Right cardiac atrium (tissue), 5 donors: ENCODE results near the gene PPP2R3A. TPM values are rescaled to one million over a fixed set of nuclear protein-coding genes. Genes with fewer than 3 reads are reported as not detected.
A peak's percentile ranks its signal among the peaks of the same experiment; 100 is the strongest.

Source experiments
- ATAC-seq, 2 donors: fragments of 200-7000 bp; cut with Tn5 transposase; one replicate each; pipeline versions ENCODE4 v1.8.0 to v1.9.1; 2020; ENCODE audit warnings: moderate library complexity in 2 of 2, mild to moderate bottlenecking in 1 of 2
- DNase-seq, 3 donors: peaks; one replicate each; pipeline ENCODE4 v3.0.0-alpha.2; 2020
- H3K27ac ChIP-seq: one replicate; pipeline ENCODE4 v1.5.1; 2013; ENCODE audit warnings: mild to moderate bottlenecking, low read length, control low read depth, moderate library complexity
- H3K27me3 ChIP-seq: one replicate; pipeline ENCODE4 v1.6.1; 2013; ENCODE audit not compliant: control insufficient read depth, insufficient read depth
- H3K4me1 ChIP-seq: one replicate; pipeline ENCODE4 v1.6.1; 2013; ENCODE audit warnings: low read length; ENCODE audit not compliant: control insufficient read depth, insufficient read depth
- H3K4me3 ChIP-seq: one replicate; pipeline ENCODE4 v1.5.1; 2013; ENCODE audit warnings: low read length, control low read depth
- H3K9me3 ChIP-seq: one replicate; pipeline ENCODE4 v1.6.1; 2013; ENCODE audit warnings: low read length; ENCODE audit not compliant: control insufficient read depth
- WGBS: extraction: QIAGEN DNeasy Blood & Tissue Kit; methylation state at CpG from one replicate; pipeline ENCODE4 v1.1.7; 2013; 5-methylcytosine and 5-hydroxymethylcytosine counted together
- intact Hi-C, 4 donors: fragments of 100-400 bp; cut with DNase I; formaldehyde crosslinking; loops; one replicate each; pipeline versions ENCODE4 v1.11.0 to v1.14.0; 2022 to 2023
- long read RNA-seq, 4 donors: library from polyadenylated mRNA; unstranded; transcript quantifications; one replicate each; pipeline ENCODE4 v2.0.0, GENCODE V29; 2020 to 2021
- polyA plus RNA-seq: library from polyadenylated mRNA; stranded (reverse); fragments of 200-250 nt; gene quantifications from one replicate; pipeline ENCODE4 v1.2.3, GENCODE V29; 2013
- total RNA-seq, 4 donors: library from RNA; stranded (reverse); fragmentation: NEBNext Ultra II Directional; extraction: Animal tissue kit (Norgen Biotek cat#: 25700); gene quantifications; one replicate each; pipeline ENCODE4 v1.2.1, GENCODE V29; 2021
- donor health status: healthy with polysubstance abuse.
- donor health status: DM: no; HTN: yes; CAD: no.
- donor health status: DM: no; HTN: no; CAD: no.
- donor health status: DM: no; HTN: yes; CAD: no; lungs with severe emphysema.
- donor health status: DM: yes; HTN: yes; CAD: no.

Gene PPP2R3A
- 10 to 100 TPM; 40.9 to 89.6 (median 68.3) TPM for total RNA-seq
- polyA plus RNA-seq = 26.4 TPM
- long read RNA-seq, donor 1, full-length matches to known transcripts = 30 of 57 reads
- long read RNA-seq, donor 1, partial matches to known transcripts = 9 of 57 reads
- long read RNA-seq, donor 1, other reads (novel, unspliced or antisense) = 18 of 57 reads
- long read RNA-seq, donor 2, full-length matches to known transcripts = 30 of 38 reads
- long read RNA-seq, donor 2, partial matches to known transcripts = 5 of 38 reads
- long read RNA-seq, donor 2, other reads (novel, unspliced or antisense) = 3 of 38 reads
- long read RNA-seq, donor 3, transcript PPP2R3A-202 (13 exons, 2,196 nt) = major isoform, 35 of 67 reads
- long read RNA-seq, donor 3, partial matches to known transcripts = 13 of 67 reads
- long read RNA-seq, donor 3, other reads (novel, unspliced or antisense) = 16 of 67 reads
- long read RNA-seq, donor 4, full-length matches to known transcripts = 31 of 41 reads
- long read RNA-seq, donor 4, partial matches to known transcripts = 2 of 41 reads
- long read RNA-seq, donor 4, other reads (novel, unspliced or antisense) = 8 of 41 reads

GRCh38 chr3:135965506-135966270, at the start of gene PPP2R3A:
Gene PPP2R3A (plus strand): TSS chr3:135965728. CDS start chr3:136001499, 35,771 bp downstream.
- Histone ChIP-seq H3K27me3 (no peaks in the 10 kb centered on the region), H3K9me3 (no peaks in the 10 kb centered on the region), H3K27ac (peak within 1 kb of the TSS; percentile 66), H3K4me3 (peak within 1 kb of the TSS; percentile 75), H3K4me1 (no peaks in the 10 kb centered on the region)
- intact Hi-C loops = loop anchor here in 1 of 4 donors (10.0 kb wide), 1 partner anchor 59 kb away; no protein-coding TSS in a partner anchor
- DNase-seq (peak; percentile 88 to 94 (median 92)), ATAC-seq (peak; percentile 98 to 99)
- under 1% methylated on average over 83 of the region's 83 CpGs for WGBS

- 46% methylated on average over 4 of the region's 4 CpGs for WGBS
- Histone ChIP-seq H3K27me3 (no peaks in the 10 kb centered on the region), H3K27ac (no peak overlapping the region), H3K4me3 (no peak overlapping the region), H3K4me1 (no peaks in the 10 kb centered on the region), H3K9me3 (no peaks in the 10 kb centered on the region)
- intact Hi-C loops = loop anchor here in 3 of 4 donors (5.0 kb wide), 1 partner anchor 126 kb away; no protein-coding TSS in a partner anchor
- ATAC-seq = no peak
- no peak for DNase-seq
Measured at GRCh38 chr3:135916310-135916709, 49.2 kb upstream of the PPP2R3A start.

- no peak overlapping the region for H3K27ac ChIP-seq
- intact Hi-C loops = loop anchor here in 3 of 4 donors (5.0 kb wide), 1 partner anchor 125 kb away; no protein-coding TSS in a partner anchor
- DNase-seq = no peak
- H3K27me3 ChIP-seq = no peaks in the 10 kb centered on the region
- no peak for ATAC-seq
- H3K9me3 ChIP-seq = no peaks in the 10 kb centered on the region
- 33% methylated on average over 3 of the region's 3 CpGs for WGBS
- H3K4me1 ChIP-seq = no peaks in the 10 kb centered on the region
- H3K4me3 ChIP-seq = no peak overlapping the region
Measured at GRCh38 chr3:135917076-135917475, 48.5 kb upstream of the PPP2R3A start.

GRCh38 chr3:135917927-135918597, 47.5 kb upstream of the PPP2R3A start:
- 84% methylated on average over 8 of the region's 8 CpGs for WGBS
- H3K27me3 ChIP-seq = no peaks in the 10 kb centered on the region
- no peak for ATAC-seq
- H3K27ac ChIP-seq = no peak overlapping the region
- intact Hi-C loops = loop anchor here in 3 of 4 donors (5.0 kb wide), 1 partner anchor 124 kb away; no protein-coding TSS in a partner anchor
- DNase-seq = no peak
- no peak overlapping the region for H3K4me3 ChIP-seq
- no peaks in the 10 kb centered on the region for H3K9me3 ChIP-seq
- no peaks in the 10 kb centered on the region for H3K4me1 ChIP-seq

GRCh38 chr3:135918600-135918999, 46.9 kb upstream of the PPP2R3A start:
- no peaks in the 10 kb centered on the region for H3K4me1 ChIP-seq
- H3K4me3 ChIP-seq = no peak overlapping the region
- H3K27me3 ChIP-seq = no peaks in the 10 kb centered on the region
- intact Hi-C loops = loop anchor here in 3 of 4 donors (5.0 kb wide), 1 partner anchor 124 kb away; no protein-coding TSS in a partner anchor
- 15% methylated on average over 1 of the region's 1 CpG for whole genome bisulfite sequencing
- H3K9me3 ChIP-seq = no peaks in the 10 kb centered on the region
- H3K27ac ChIP-seq = no peak overlapping the region
- ATAC-seq = peak in 1 of 2 donors; percentile 63
- no peak for DNase-seq

GRCh38 chr3:135920275-135920674, 45.3 kb upstream of the PPP2R3A start:
- H3K27ac ChIP-seq = no peak overlapping the region
- intact Hi-C loops = loop anchor here in 1 of 4 donors (5.0 kb wide), 1 partner anchor 122 kb away; no protein-coding TSS in a partner anchor
- no peaks in the 10 kb centered on the region for H3K4me1 ChIP-seq
- 83% methylated on average over 2 of the region's 2 CpGs for WGBS
- H3K4me3 ChIP-seq = no peak overlapping the region
- no peaks in the 10 kb centered on the region for H3K27me3 ChIP-seq
- DNase-seq (no peak), ATAC-seq (no peak)
- no peaks in the 10 kb centered on the region for H3K9me3 ChIP-seq

- Histone ChIP-seq H3K9me3 (no peaks in the 10 kb centered on the region), H3K27ac (no peak overlapping the region), H3K4me1 (no peaks in the 10 kb centered on the region), H3K27me3 (no peaks in the 10 kb centered on the region), H3K4me3 (no peak overlapping the region)
- WGBS = 72% methylated on average over 3 of the region's 3 CpGs
- intact Hi-C loops = loop anchor here in 1 of 4 donors (5.0 kb wide), 1 partner anchor 119 kb away; no protein-coding TSS in a partner anchor
- DNase-seq (no peak), ATAC-seq (no peak)
Measured at GRCh38 chr3:135922903-135923250, 42.7 kb upstream of the PPP2R3A start.

GRCh38 chr3:135924506-135924905, 41.0 kb upstream of the PPP2R3A start:
- ATAC-seq (no peak), DNase-seq (no peak)
- H3K4me3 ChIP-seq = no peak overlapping the region
- intact Hi-C loops = loop anchor here in 1 of 4 donors (5.0 kb wide), 1 partner anchor 118 kb away; no protein-coding TSS in a partner anchor
- H3K4me1 ChIP-seq = no peaks in the 10 kb centered on the region
- no peak overlapping the region for H3K27ac ChIP-seq
- H3K27me3 ChIP-seq = no peaks in the 10 kb centered on the region
- WGBS = 80% methylated on average over 1 of the region's 1 CpG
- H3K9me3 ChIP-seq = no peaks in the 10 kb centered on the region

- DNase-seq (no peak), ATAC-seq (no peak)
- no peak overlapping the region for H3K4me3 ChIP-seq
- H3K27ac ChIP-seq = no peak overlapping the region
- H3K27me3 ChIP-seq = no peaks in the 10 kb centered on the region
- no peaks in the 10 kb centered on the region for H3K4me1 ChIP-seq
- no peaks in the 10 kb centered on the region for H3K9me3 ChIP-seq
- intact Hi-C loops = no loop called here
- 91% methylated on average over 3 of the region's 3 CpGs for WGBS
Measured at GRCh38 chr3:135926664-135927063, 38.9 kb upstream of the PPP2R3A start.

- no peaks in the 10 kb centered on the region for H3K9me3 ChIP-seq
- H3K4me1 ChIP-seq = no peaks in the 10 kb centered on the region
- no peak for DNase-seq
- no peak overlapping the region for H3K27ac ChIP-seq
- WGBS = 75% methylated on average over 1 of the region's 1 CpG
- no peaks in the 10 kb centered on the region for H3K27me3 ChIP-seq
- ATAC-seq = no peak
- intact Hi-C loops = no loop called here
- H3K4me3 ChIP-seq = no peak overlapping the region
Measured at GRCh38 chr3:135927155-135927554, 38.4 kb upstream of the PPP2R3A start.
